Endothelial cell (in vitro differentiated cells): ENCODE data around the gene SART3. TPM values are rescaled to one million over a fixed set of nuclear protein-coding genes. Genes with fewer than 3 reads are reported as not detected.

ENCODE experiments used
- DNase-seq: peaks from one replicate; pipeline ENCODE4 v3.0.0; 2021; ENCODE audit warnings: low spot score
- H3K27ac Mint-ChIP-seq: one replicate; pipeline ENCODE4 v1.8.0; 2021; ENCODE audit warnings: mixed read lengths, inconsistent platforms; ENCODE audit not compliant: unreplicated experiment
- H3K27me3 Mint-ChIP-seq: one replicate; pipeline ENCODE4 v1.8.0; 2021; ENCODE audit warnings: mild to moderate bottlenecking, moderate library complexity, mixed read lengths, inconsistent platforms; ENCODE audit not compliant: unreplicated experiment
- H3K36me3 Mint-ChIP-seq: one replicate; pipeline ENCODE4 v1.8.0; 2021; ENCODE audit warnings: mild to moderate bottlenecking, low read depth, mixed read lengths, inconsistent platforms; ENCODE audit not compliant: unreplicated experiment
- H3K4me1 Mint-ChIP-seq: one replicate; pipeline ENCODE4 v1.8.0; 2021; ENCODE audit warnings: mild to moderate bottlenecking, mixed read lengths, inconsistent platforms; ENCODE audit not compliant: unreplicated experiment
- H3K4me3 Mint-ChIP-seq: one replicate; pipeline ENCODE4 v1.8.0; 2021; ENCODE audit warnings: mild to moderate bottlenecking, mixed read lengths, inconsistent platforms; ENCODE audit not compliant: unreplicated experiment
- H3K9me3 Mint-ChIP-seq: one replicate; pipeline ENCODE4 v1.8.0; 2021; ENCODE audit warnings: mixed read lengths, inconsistent platforms; ENCODE audit not compliant: unreplicated experiment
- total RNA-seq: library from RNA; stranded (reverse); fragmentation: NEBNext Ultra II Directional; extraction: Animal tissue kit (Norgen Biotek cat#: 25700); gene quantifications from one replicate; pipeline ENCODE4 v1.2.1, GENCODE V29; 2021; ENCODE audit not compliant: unreplicated experiment
- TF ChIP-seq, protein P1 (sequence below): fragments of 200-600 bp; sonication (generic); IDR thresholded peaks from one replicate; pipeline ENCODE4 v1.5.0; 2021; ENCODE audit warnings: antibody characterized with exemption; ENCODE audit not compliant: unreplicated experiment

Gene SART3
- total RNA-seq, 1 donor from 2014 or later: 67.8 TPM

DNA sequence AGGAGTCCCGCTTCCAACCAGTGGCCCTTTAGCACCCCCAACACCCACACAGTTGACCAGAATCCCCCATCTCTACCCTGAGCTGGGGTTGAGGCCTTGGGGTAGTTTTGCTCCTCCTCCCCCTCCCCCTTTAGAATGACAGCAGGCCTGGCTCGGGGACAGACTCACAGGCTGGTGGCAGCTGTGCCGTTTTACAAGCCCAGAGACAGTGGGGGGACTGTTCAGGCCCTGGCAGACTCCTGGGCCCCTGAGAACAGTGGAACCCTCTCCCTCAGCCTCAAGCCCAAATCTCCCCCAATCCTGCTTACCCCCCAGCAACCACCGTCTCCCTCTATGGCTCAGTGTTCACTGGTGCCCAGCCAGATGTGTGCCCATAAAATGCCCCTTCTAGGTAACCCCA lies 26.9 kb upstream of the SART3 start:
- Mint-ChIP-seq H3K36me3 (no peaks in the 10 kb centered on the region), H3K27ac (no peak overlapping the region)

DNA sequence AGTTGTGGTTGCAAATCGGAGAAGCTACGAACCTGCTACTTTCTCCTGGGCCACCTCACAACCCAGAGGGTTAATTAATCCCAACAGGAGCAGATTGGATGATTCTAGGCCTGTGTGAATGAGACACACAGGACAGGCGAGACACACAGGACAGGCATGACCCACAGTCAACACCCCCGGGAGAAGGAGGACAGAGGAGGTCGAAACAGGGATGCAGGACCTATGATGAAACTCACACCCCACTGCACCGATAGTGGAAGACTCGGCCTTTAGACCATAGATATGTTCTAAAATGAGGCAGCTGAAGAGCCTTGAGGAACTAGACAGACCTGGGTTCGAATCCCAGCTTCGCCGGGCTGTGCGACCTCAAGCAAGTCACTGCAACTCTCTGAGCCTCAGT lies 25.3 kb upstream of the SART3 start:
- TF ChIP-seq, protein P1, sequence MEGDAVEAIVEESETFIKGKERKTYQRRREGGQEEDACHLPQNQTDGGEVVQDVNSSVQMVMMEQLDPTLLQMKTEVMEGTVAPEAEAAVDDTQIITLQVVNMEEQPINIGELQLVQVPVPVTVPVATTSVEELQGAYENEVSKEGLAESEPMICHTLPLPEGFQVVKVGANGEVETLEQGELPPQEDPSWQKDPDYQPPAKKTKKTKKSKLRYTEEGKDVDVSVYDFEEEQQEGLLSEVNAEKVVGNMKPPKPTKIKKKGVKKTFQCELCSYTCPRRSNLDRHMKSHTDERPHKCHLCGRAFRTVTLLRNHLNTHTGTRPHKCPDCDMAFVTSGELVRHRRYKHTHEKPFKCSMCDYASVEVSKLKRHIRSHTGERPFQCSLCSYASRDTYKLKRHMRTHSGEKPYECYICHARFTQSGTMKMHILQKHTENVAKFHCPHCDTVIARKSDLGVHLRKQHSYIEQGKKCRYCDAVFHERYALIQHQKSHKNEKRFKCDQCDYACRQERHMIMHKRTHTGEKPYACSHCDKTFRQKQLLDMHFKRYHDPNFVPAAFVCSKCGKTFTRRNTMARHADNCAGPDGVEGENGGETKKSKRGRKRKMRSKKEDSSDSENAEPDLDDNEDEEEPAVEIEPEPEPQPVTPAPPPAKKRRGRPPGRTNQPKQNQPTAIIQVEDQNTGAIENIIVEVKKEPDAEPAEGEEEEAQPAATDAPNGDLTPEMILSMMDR: no peak

More for the DNA sequence above, 26.9 kb upstream of the SART3 start:
- DNase-seq: no peak
- TF ChIP-seq, protein P1: no peak
- Mint-ChIP-seq H3K9me3 (no peaks in the 10 kb centered on the region), H3K27me3 (peaks cover 9% of the 10 kb centered on the region), H3K4me3 (no peak overlapping the region), H3K4me1 (peaks cover 3% of the 10 kb centered on the region)

DNA sequence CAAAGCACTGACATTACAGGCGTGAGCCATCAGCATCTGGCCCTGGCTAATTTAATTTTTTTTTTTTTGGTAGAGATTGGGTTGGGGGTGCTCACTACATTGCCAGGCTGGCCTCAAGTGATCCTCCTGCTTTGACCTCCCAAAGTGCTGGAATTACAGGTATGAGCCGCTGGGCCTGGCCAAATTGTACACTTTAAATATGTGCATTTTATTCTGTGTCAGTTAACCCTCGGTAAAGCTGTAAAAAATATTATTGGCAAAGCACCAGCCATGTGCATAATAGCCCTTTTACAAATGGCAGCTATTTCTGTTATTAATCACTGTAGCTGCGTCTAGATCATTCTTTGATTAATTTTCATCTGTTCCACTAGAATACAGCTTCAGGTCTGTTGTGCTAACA lies 24.9 kb upstream of the SART3 start:
- peaks cover under 1% of the 10 kb centered on the region for H3K4me1 Mint-ChIP-seq
- no peak for DNase-seq
- no peaks in the 10 kb centered on the region for H3K36me3 Mint-ChIP-seq
- TF ChIP-seq, protein P1: no peak
- H3K27ac Mint-ChIP-seq: no peak overlapping the region
- H3K4me3 Mint-ChIP-seq: no peak overlapping the region
- peaks cover 6% of the 10 kb centered on the region for H3K27me3 Mint-ChIP-seq
- H3K9me3 Mint-ChIP-seq: no peaks in the 10 kb centered on the region

More for the DNA sequence above, 25.3 kb upstream of the SART3 start:
- Mint-ChIP-seq H3K4me3 (no peak overlapping the region), H3K27ac (no peak overlapping the region), H3K36me3 (no peaks in the 10 kb centered on the region), H3K27me3 (peaks cover 9% of the 10 kb centered on the region), H3K4me1 (peaks cover 3% of the 10 kb centered on the region), H3K9me3 (no peaks in the 10 kb centered on the region)
- no peak for DNase-seq

DNA sequence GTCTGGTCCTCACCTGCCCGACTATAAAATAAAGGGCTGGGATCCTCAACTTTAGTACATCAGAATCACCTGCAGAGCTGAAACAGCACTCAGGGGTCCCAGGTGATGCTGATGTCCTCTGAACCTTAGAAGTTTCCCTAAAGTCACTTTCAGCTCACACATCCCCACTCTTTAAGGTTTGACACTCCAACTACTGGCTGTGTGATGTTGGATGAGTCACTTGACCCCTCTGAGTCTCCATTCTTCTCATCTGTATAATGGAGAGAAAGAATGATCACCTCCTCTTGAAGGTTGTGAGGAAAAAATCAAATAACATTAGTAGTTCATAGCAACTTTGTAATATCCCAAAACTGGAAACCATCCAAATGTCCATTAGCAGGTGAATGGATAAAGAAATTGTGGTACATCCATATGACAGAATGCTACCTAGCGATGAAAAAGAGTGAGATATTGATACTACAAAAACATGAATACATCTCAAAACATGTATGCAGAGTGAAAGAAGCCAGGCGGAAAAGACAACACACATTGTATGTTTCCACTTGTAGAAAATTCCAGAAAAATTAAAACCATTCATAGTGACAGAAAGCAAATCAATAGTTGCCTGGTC lies 23.6 kb upstream of the SART3 start:
- H3K4me1 Mint-ChIP-seq: no peaks in the 10 kb centered on the region
- no peaks in the 10 kb centered on the region for H3K36me3 Mint-ChIP-seq
- no peak overlapping the region for H3K4me3 Mint-ChIP-seq
- TF ChIP-seq, protein P1: no peak
- no peak for DNase-seq
- H3K9me3 Mint-ChIP-seq: no peaks in the 10 kb centered on the region
- H3K27me3 Mint-ChIP-seq: peaks cover 3% of the 10 kb centered on the region
- no peak overlapping the region for H3K27ac Mint-ChIP-seq

DNA sequence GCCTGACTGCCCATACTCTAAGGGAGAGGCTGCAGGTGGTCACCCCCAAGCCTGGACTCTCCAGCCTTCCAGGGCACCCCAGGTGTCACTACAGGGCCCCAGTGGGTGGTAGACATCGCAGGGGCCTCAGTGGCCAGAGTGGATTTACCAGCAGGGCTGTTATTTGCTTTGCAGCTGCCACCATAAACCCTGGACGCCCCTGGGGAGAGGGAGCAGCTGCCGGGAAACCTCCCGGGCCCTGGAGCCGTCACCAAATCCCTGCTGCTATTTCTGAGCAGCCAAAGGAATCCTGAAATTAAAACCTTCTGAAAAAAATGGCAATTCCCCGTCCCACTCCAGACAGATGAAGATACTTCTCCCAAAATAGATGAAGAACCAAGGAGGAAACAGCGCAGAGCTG lies 23.0 kb upstream of the SART3 start:
- Mint-ChIP-seq H3K9me3 (no peaks in the 10 kb centered on the region), H3K27me3 (peaks cover 3% of the 10 kb centered on the region), H3K4me3 (no peak overlapping the region), H3K36me3 (peaks cover 3% of the 10 kb centered on the region), H3K27ac (no peak overlapping the region), H3K4me1 (peaks cover 2% of the 10 kb centered on the region)
- TF ChIP-seq, protein P1: no peak
- DNase-seq: no peak
